Coronary artery (tissue), 2 donors: ENCODE data around the gene RAB20.

Experiments used
- DNase-seq: peaks from one replicate; pipeline ENCODE4 v3.0.0-alpha.2; 2017; ENCODE audit warnings: low spot score
- H3K27ac ChIP-seq, 2 donors: fragments of 200-600 bp; sonication (generic); one replicate each; pipeline ENCODE4 v1.5.1; 2016 to 2019
- H3K4me3 ChIP-seq: fragments of 200-600 bp; sonication (generic); 2 replicates; pipeline ENCODE4 v1.5.1; 2016; ENCODE audit warnings: mild to moderate bottlenecking, moderate library complexity
- TF ChIP-seq, protein P1 (sequence below): fragments of 200-600 bp; sonication (generic); IDR thresholded peaks from one replicate; pipeline ENCODE4 v1.5.1; 2019; ENCODE audit warnings: antibody characterized with exemption

RAB20 gene

DNA sequence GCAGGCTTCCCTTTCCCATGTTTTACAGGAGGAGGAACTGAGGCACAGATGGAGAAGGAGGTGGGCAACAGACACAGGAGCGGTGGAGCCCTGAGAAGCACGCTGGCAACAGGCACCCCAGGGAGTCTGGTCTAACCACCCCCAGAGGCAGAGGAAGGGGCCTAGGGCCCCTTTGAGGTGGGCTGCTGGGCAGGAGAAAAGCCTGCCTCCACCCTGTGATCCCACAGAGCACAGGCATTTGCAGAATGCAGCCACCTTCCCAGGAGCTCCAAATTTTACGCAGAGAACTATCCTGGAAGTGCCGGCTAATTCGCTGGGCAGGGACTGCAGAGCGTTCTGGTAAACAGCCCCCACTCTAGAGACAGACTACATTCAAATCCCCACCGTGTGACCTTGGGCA lies 30.4 kb downstream of the RAB20 start:
- Histone ChIP-seq H3K27ac (peak overlapping the region in 1 of 2 donors; percentile 45), H3K4me3 (no peak overlapping the region)
- TF ChIP-seq, protein P1, sequence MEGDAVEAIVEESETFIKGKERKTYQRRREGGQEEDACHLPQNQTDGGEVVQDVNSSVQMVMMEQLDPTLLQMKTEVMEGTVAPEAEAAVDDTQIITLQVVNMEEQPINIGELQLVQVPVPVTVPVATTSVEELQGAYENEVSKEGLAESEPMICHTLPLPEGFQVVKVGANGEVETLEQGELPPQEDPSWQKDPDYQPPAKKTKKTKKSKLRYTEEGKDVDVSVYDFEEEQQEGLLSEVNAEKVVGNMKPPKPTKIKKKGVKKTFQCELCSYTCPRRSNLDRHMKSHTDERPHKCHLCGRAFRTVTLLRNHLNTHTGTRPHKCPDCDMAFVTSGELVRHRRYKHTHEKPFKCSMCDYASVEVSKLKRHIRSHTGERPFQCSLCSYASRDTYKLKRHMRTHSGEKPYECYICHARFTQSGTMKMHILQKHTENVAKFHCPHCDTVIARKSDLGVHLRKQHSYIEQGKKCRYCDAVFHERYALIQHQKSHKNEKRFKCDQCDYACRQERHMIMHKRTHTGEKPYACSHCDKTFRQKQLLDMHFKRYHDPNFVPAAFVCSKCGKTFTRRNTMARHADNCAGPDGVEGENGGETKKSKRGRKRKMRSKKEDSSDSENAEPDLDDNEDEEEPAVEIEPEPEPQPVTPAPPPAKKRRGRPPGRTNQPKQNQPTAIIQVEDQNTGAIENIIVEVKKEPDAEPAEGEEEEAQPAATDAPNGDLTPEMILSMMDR = no peak
- DNase-seq = no peak

DNA sequence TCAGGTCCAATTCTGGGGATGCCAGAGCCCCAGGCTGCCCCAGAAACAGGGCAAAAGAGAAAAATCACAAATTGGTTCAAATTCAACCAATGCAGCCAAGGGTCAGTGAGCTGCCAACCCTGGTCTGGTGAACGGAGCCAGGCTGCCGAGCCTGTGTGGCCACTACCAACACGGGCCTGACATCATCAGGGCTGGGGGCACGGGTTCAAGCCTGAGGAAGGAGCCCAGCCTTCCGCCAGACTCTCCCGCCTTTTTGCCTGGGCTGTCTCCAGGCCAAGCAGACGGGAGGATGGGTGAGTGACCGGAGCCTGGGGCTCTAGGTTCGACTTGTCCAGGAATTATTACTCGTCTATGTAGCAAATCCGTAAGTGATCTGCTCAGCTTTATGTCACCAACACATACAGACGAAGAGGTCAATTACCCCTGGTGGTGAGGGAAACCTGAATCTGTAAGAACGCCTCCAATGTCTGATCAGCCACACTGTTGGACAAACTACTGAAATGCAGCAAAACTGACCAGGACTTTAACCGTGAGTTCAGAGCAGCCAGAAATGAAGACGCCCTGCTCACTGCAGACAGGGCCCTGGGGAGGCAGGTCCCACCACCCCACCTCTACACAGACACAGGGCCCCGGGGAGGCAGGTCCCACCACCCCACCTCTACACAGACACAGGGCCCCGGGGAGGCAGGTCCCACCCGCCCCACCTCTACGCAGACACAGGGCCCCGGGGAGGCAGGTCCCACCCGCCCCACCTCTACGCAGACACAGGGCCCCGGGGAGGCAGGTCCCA lies 31.8 kb downstream of the RAB20 start:
- TF ChIP-seq, protein P1 = no peak
- no peak for DNase-seq
- Histone ChIP-seq H3K27ac (peak overlapping the region; percentile 88 to 92), H3K4me3 (no peak overlapping the region)

DNA sequence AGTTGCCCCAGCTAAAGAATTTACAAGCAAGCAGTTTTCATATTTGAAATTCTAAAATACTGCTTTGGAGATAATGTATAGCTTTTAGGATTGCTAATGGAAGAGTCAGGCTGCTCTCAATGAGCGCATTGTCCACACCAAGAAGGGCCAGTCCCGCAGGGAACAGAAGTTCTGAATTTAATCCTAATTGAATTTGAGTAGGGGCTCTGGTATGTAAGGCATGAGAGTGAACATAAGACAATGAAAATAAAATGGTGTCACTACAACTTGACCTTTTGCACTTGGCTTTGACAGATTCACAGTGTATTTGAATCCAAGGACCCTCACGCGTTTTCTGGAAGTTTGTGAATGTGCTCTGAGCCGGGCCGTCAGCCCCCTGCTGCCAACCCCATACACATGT lies 32.6 kb downstream of the RAB20 start:
- no peak for DNase-seq
- Histone ChIP-seq H3K27ac (peak overlapping the region; percentile 88 to 92), H3K4me3 (no peak overlapping the region)
- TF ChIP-seq, protein P1 = no peak

DNA sequence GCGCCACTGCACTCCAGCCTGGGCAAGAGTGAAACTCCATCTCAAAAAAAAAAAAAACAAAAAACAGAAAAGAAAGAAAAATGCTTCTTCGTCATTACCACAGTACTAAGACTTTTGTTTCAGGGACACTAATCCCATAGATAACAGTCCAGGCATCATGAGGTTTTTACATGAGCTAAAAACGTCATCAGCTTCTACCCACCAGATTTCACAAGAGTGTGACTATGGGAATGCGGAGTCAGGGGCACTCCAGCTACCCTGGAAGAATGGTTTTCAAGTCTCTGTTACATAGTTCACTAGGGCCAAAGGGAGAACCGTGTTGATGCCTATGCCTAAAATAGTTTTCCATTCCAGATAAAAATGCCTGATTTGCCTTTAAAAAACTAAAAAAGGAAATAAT lies 33.2 kb downstream of the RAB20 start:
- no peak overlapping the region for H3K4me3 ChIP-seq
- no peak for DNase-seq
- TF ChIP-seq, protein P1 = no peak
- peak overlapping the region; percentile 88 to 92 for H3K27ac ChIP-seq

DNA sequence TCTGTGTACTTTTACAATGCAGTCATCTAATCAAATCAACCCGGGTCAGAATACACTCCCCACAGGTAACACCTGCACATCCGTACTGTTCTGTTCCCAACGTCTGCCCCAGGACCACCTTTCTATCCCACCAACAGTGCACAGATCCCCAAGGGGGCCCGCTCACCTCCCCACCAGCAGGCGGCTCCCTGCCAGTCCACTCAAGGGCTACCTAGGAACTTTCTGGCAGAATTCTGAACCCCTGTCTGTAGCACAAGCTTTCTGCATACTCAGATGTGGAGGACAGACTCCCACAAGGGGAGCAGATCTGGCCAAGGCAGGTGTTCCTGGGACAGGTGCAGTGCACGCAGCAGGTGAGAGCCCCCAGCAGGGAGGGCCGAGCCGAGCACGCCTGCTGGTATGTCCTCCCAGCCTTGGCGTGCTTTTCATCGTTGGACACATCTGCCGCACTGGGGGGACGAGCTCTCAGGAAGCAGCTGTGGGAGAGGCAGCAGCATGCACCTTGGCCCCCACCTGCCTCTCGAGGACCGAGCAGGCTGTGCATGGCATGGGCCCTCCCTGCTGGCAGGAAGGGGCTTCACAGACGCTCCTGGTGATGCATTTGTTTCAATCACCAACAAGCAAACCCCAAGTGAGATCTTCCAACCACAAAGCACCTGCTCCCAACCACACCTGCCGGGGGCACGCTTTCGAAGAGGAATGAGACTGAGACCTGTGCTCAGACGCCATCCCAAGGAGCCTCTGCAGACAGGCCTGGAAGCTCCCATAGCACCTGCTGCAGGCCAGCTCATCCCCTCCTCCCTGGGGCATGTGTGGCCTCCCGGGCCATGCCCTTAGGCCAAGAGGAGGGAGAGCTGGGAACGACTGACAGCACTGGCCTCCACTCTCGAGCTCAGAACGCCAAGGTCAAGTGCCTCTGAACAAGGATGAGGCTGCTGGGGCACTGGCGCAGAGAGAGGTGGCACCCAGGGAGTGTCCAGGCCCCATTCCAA lies 35.9 kb downstream of the RAB20 start:
- DNase-seq = no peak
- TF ChIP-seq, protein P1 = no peak
- peak overlapping the region; percentile 88 to 92 for H3K27ac ChIP-seq
- H3K4me3 ChIP-seq = no peak overlapping the region

DNA sequence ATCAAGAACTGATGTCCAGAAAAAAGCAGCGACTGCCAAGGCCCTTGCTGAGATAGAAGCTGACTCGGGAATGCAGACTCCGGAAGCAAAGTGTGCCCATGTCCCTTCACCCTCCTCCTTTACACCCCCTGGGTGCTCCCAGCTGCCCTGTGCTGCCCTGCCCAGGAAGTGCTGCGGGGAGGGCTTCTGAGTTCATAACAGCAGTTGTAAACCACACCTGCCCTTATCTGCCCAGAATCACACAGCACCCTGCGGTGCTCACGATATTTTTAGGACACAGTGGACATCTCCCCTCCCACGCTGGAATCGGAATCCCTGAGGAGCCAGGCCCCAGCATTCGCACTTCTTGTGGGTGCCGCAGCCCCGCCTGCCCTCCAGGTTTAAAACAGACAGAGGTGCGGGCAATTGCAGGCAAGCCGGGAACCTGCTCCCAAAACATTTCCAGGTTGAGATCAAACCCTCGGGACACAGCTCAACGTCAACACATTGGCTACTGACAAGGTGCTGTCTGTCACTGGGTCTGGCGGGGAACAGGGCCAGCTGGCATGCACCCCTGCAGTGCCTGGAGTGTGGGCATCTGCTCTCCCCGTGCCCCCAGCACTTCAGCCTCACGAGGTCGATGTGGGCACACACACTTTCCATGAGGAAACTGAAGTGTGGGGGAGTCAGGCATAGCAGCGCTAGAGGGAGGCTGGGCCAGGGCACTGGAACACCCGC lies 36.8 kb downstream of the RAB20 start:
- H3K4me3 ChIP-seq = peak overlapping the region; percentile 29
- TF ChIP-seq, protein P1 = no peak
- DNase-seq = no peak
- H3K27ac ChIP-seq = peak overlapping the region; percentile 88 to 92
